NB4 (cell line): ENCODE data around the gene DYRK4.
A peak's percentile ranks its signal among the peaks of the same experiment; 100 is the strongest.

ENCODE experiments used
- DNase-seq: peaks from one replicate; pipeline ENCODE4 v3.0.0; 2010; ENCODE audit warnings: low read depth
- H3K4me3 ChIP-seq: one replicate; pipeline ENCODE4 v1.5.1; 2011; ENCODE audit warnings: mild to moderate bottlenecking, low read depth, low read length, moderate library complexity
- MYC ChIP-seq: IDR thresholded peaks from 2 replicates; pipeline ENCODE4 v1.6.1; 2011; ENCODE audit warnings: low read depth, low read length
- POLR2A ChIP-seq: IDR thresholded peaks from 2 replicates; pipeline ENCODE4 v1.6.1; 2011; ENCODE audit warnings: mild to moderate bottlenecking; ENCODE audit not compliant: insufficient read length; ENCODE audit errors: extremely low read depth
- TF ChIP-seq, protein P1 (sequence below): IDR thresholded peaks from 2 replicates; pipeline ENCODE4 v1.6.1; 2011; ENCODE audit warnings: low read depth, low read length
- TF ChIP-seq, protein P2 (sequence below): IDR thresholded peaks from one replicate; pipeline ENCODE4 v1.5.1; 2012; ENCODE audit warnings: low read depth, low read length

The DYRK4 gene

GRCh38 chr12:4558171-4558570 lies 3.8 kb upstream of the DYRK4 start:
- TF ChIP-seq POLR2A (no peak), MYC (no peak)
- TF ChIP-seq, protein P1, sequence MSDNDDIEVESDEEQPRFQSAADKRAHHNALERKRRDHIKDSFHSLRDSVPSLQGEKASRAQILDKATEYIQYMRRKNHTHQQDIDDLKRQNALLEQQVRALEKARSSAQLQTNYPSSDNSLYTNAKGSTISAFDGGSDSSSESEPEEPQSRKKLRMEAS = no peak
- TF ChIP-seq, protein P2, sequence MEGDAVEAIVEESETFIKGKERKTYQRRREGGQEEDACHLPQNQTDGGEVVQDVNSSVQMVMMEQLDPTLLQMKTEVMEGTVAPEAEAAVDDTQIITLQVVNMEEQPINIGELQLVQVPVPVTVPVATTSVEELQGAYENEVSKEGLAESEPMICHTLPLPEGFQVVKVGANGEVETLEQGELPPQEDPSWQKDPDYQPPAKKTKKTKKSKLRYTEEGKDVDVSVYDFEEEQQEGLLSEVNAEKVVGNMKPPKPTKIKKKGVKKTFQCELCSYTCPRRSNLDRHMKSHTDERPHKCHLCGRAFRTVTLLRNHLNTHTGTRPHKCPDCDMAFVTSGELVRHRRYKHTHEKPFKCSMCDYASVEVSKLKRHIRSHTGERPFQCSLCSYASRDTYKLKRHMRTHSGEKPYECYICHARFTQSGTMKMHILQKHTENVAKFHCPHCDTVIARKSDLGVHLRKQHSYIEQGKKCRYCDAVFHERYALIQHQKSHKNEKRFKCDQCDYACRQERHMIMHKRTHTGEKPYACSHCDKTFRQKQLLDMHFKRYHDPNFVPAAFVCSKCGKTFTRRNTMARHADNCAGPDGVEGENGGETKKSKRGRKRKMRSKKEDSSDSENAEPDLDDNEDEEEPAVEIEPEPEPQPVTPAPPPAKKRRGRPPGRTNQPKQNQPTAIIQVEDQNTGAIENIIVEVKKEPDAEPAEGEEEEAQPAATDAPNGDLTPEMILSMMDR = no peak
- no peak overlapping the region for H3K4me3 ChIP-seq
- no peak for DNase-seq

- TF ChIP-seq MYC = no peak
- no peak for TF ChIP-seq POLR2A
- TF ChIP-seq, protein P1 = no peak
- TF ChIP-seq, protein P2 = no peak
- DNase-seq = no peak
- H3K4me3 ChIP-seq = no peak overlapping the region
Measured at GRCh38 chr12:4563336-4563735, 1.3 kb downstream of the DYRK4 start.

DNA sequence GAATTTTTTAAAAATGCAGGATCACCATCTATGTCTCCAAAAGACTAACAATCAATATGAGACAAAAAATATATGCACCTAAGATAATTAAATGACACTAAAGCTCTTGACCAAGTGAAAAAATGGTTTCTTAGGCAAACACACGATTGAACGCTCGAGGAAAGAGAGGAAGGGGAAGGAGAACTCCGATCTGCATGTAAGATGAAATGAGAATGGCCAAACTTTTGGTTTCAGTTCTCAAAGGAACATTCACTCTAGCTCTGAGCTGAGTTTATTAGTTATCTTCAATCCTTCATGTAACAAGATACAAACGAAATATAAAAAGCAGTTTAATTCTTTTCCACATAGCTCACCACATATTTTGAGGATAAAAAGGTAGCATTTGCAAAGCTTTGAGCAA lies 2.8 kb downstream of the DYRK4 start:
- DNase-seq = no peak
- TF ChIP-seq MYC (no peak), POLR2A (no peak)
- TF ChIP-seq, protein P1 = no peak
- TF ChIP-seq, protein P2 = no peak
- no peak overlapping the region for H3K4me3 ChIP-seq

- no peak for DNase-seq
- TF ChIP-seq MYC (no peak), POLR2A (no peak)
- TF ChIP-seq, protein P1 = no peak
- H3K4me3 ChIP-seq = no peak overlapping the region
Measured at GRCh38 chr12:4566474-4566873, 4.5 kb downstream of the DYRK4 start.

DNA sequence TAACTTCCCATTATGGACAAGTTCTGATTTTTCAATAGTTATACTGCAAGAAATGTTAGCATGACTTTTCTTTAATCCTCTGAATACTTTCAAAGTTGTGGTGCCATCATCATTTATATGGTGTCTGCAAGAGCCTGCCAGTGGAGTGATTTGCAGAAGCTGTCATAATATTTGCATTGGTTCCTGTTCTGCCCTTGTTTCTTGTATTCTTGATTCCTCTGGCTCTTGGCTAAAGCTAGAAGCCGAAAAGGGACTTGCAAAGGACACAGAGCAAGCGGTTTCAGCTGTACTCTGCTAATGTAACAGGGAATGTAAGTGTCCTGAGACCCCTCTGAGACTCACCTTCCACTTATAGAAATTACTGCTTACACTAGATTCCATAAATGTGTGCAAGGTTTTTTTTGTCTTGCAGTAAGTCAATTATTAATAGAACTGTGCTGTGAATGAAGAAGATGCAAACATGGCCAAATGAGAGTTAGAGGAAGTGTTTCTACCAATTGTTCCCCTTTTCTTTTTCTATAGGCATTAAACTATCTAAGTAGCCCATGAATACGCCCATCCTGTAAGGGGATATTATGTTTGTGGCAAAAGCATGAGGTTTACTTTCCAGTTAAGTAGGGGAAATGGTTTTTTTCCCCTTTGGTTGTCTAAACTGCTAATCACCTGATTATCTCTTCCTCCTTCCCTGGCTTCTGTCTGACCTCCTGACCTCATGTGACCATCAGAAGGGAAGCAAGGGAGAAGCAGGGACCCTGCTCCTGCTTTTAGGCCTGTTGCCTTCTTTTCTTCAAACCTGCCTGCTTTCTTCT lies 5.3 kb downstream of the DYRK4 start:
- H3K4me3 ChIP-seq = no peak overlapping the region
- TF ChIP-seq, protein P2 = no peak
- TF ChIP-seq POLR2A (no peak), MYC (no peak)
- TF ChIP-seq, protein P1 = no peak
- peak; percentile 16 for DNase-seq

DNA sequence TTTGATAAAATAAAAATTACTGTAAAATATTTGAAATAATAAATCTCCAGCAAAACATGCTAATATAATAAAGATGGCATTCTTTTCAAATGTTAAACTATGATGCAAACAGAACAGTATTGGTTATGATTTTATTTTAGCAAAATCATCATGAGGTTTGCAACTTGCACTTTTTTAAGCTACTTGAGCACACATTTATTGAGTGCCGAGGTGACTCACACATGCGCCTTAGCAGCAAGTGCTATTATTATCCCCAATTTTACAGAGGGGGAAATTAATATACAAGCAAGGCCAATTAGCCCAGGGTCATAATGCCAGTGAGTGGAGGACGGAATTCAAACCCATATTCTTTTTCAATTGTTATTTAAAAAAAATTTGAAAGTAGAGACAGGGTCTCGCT lies 7.3 kb downstream of the DYRK4 start:
- no peak for DNase-seq
- H3K4me3 ChIP-seq = no peak overlapping the region
- TF ChIP-seq POLR2A = no peak
- TF ChIP-seq, protein P1 = no peak
- TF ChIP-seq MYC = no peak
- TF ChIP-seq, protein P2 = no peak
